ENCODE data around the gene KIF16B. TPM values are rescaled to one million over a fixed set of nuclear protein-coding genes. Genes with fewer than 3 reads are reported as not detected.
"Not testable (repeated sequence)": the region's sequence is repeated elsewhere in the genome, so short reads cannot be mapped to it uniquely, and the experiment has no call there.

Gene KIF16B
- total and polyA plus RNA-seq, 2 experiments from 2014 or later: 9.3 to 21.8 TPM

DNA sequence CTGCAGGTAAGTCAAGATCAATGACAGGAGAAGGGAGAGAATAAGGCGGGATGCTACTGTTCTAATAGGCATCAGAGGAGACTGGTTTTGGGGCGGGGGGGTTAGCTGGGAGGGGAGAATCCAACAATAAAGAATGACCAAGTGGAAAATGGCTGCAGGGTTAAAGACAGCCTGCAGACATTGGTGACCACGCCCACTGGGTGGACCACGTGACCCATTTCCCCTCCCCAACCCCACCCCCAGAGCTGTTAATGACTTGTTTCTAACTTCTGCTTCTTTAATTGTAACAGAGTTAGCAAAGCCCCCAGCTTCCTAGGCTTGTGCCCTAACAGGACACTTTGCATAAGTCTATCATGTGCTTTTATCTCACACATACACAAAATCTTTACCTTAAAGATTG, 344.5 kb downstream of the KIF16B start:
- Histone ChIP-seq H3K27ac (no peak overlapping the region), H3K9me3 (ENCODE audit: low read depth) (no peaks in the 10 kb centered on the region), H3K79me2 (no peaks in the 10 kb centered on the region), H4K20me1 (ENCODE audit: insufficient read depth, poor library complexity, severe bottlenecking) (no peaks in the 10 kb centered on the region), H3K9me2 (replicated peaks; ENCODE audit: insufficient read depth) (no peaks in the 10 kb centered on the region), H3K27me3 (no peaks in the 10 kb centered on the region), H3K4me1 (ENCODE audit: insufficient read depth) (no peaks in the 10 kb centered on the region), H3K36me3 (replicated peaks; ENCODE audit: insufficient read depth, low read depth) (no peaks in the 10 kb centered on the region), H3K4me3 (no peak overlapping the region), H3K4me2 (no peak overlapping the region), H2AFZ (no peak overlapping the region)
- no peak for DNase-seq (ENCODE audit: low spot score)
- 92% methylated on average over 2 of the region's 4 CpGs for WGBS (ENCODE audit: low lambda C conversion rate, missing lambda C conversion rate)
- TF ChIP-seq, protein P1, sequence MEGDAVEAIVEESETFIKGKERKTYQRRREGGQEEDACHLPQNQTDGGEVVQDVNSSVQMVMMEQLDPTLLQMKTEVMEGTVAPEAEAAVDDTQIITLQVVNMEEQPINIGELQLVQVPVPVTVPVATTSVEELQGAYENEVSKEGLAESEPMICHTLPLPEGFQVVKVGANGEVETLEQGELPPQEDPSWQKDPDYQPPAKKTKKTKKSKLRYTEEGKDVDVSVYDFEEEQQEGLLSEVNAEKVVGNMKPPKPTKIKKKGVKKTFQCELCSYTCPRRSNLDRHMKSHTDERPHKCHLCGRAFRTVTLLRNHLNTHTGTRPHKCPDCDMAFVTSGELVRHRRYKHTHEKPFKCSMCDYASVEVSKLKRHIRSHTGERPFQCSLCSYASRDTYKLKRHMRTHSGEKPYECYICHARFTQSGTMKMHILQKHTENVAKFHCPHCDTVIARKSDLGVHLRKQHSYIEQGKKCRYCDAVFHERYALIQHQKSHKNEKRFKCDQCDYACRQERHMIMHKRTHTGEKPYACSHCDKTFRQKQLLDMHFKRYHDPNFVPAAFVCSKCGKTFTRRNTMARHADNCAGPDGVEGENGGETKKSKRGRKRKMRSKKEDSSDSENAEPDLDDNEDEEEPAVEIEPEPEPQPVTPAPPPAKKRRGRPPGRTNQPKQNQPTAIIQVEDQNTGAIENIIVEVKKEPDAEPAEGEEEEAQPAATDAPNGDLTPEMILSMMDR (IDR thresholded peaks at IDR 0.05; ENCODE audit: poor library complexity): no peak
- TF ChIP-seq EZH2 (IDR thresholded peaks at IDR 0.05; ENCODE audit: borderline replicate concordance) (no peak), EZH2phosphoT487 (IDR thresholded peaks at IDR 0.05; ENCODE audit: low read depth, severe bottlenecking, unreplicated experiment) (no peak)

DNA sequence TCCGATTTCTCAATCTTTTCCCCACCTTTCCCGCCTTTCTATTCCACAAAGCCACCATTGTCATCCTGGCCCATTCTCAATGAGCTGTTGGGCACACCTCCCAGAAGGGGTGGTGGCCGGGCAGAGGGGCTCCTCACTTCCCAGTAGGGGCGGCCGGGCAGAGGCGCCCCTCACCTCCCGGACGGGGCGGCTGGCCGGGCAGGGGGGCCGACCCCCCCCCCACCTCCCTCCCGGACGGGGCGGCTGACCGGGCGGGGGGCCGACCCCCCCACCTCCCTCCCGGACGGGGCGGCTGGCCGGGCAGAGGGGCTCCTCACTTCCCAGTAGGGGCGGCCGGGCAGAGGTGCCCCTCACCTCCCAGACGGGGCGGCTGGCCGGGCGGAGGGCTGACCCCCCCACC, 346.3 kb downstream of the KIF16B start:
- not testable (repeated sequence) for H3K27ac ChIP-seq; H3K79me2 ChIP-seq; H3K27me3 ChIP-seq; H3K36me3 ChIP-seq (replicated peaks; ENCODE audit: insufficient read depth, low read depth); H3K4me3 ChIP-seq; DNase-seq (ENCODE audit: low spot score); H3K4me1 ChIP-seq (ENCODE audit: insufficient read depth); H3K9me3 ChIP-seq (ENCODE audit: low read depth); H4K20me1 ChIP-seq (ENCODE audit: insufficient read depth, poor library complexity, severe bottlenecking); H3K4me2 ChIP-seq; H2AFZ ChIP-seq; H3K9me2 ChIP-seq (replicated peaks; ENCODE audit: insufficient read depth)
- WGBS (ENCODE audit: low lambda C conversion rate, missing lambda C conversion rate): no CpG with 5 or more reads among the region's 27 CpGs

DNA sequence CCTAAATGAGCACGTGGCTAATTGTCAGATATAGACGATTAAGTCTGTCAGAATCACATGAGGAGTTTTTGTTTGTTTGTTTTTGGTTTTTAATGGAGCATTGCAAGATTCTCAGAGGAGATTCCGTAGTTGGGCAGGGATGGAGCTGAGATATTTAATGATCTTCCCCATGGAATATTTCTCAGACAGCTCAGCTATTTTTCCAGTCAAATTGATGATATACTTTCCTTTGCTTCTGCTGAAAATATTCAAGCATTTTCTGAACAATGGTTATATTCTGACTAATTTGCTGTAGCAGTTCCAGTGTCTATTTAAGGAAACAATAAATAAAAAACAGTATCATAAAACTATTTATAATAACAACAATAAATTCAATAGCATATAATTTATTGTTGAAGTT, 348.4 kb downstream of the KIF16B start:
- TF ChIP-seq EZH2phosphoT487 (IDR thresholded peaks at IDR 0.05; ENCODE audit: low read depth, severe bottlenecking, unreplicated experiment) (no peak), EZH2 (IDR thresholded peaks at IDR 0.05; ENCODE audit: borderline replicate concordance) (no peak)
- TF ChIP-seq, protein P1 (IDR thresholded peaks at IDR 0.05; ENCODE audit: poor library complexity): no peak
- 74% methylated on average over 3 of the region's 3 CpGs for WGBS (ENCODE audit: low lambda C conversion rate, missing lambda C conversion rate)
- no peak overlapping the region for H3K4me3 ChIP-seq

DNA sequence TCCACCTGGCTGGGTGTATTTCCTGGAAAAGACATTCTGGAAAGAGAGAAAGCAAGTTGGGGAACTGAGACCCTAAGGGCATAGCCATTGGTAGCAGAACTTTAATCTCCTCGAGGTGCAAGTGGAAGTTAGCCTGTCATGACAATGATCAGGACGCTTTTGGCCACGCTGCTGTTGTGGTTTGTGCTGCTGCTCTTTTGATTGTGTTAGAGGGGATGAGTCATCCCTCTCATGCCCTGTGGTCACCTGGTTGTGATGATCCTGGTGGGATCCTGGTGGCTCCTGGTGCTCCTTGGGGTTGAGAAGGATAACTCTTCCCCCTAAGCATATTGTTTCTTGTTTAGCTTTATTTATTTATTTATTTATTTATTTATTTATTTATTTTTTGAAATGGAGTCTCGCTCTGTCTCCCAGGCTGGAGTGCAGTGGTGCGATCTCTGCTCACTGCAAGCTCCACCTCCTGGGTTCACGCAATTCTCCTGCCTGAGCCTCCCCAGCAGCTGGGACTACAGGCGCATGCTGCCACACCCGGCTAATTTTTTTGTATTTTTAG, 350.3 kb downstream of the KIF16B start:
- TF ChIP-seq, protein P1 (IDR thresholded peaks at IDR 0.05; ENCODE audit: poor library complexity): no peak
- TF ChIP-seq EZH2phosphoT487 (IDR thresholded peaks at IDR 0.05; ENCODE audit: low read depth, severe bottlenecking, unreplicated experiment) (no peak), EZH2 (IDR thresholded peaks at IDR 0.05; ENCODE audit: borderline replicate concordance) (no peak)
- no peaks in the 10 kb centered on the region for H3K4me1 ChIP-seq (ENCODE audit: insufficient read depth)
- DNase-seq (ENCODE audit: low spot score): no peak
- no peak overlapping the region for H2AFZ ChIP-seq
- no peaks in the 10 kb centered on the region for H3K27me3 ChIP-seq
- H4K20me1 ChIP-seq (ENCODE audit: insufficient read depth, poor library complexity, severe bottlenecking): no peaks in the 10 kb centered on the region
- no peaks in the 10 kb centered on the region for H3K36me3 ChIP-seq (replicated peaks; ENCODE audit: insufficient read depth, low read depth)
- no peak overlapping the region for H3K4me3 ChIP-seq
- no peak overlapping the region for H3K4me2 ChIP-seq
- H3K9me2 ChIP-seq (replicated peaks; ENCODE audit: insufficient read depth): no peaks in the 10 kb centered on the region
- no peaks in the 10 kb centered on the region for H3K9me3 ChIP-seq (ENCODE audit: low read depth)
- no peaks in the 10 kb centered on the region for H3K79me2 ChIP-seq
- no peak overlapping the region for H3K27ac ChIP-seq
- 84% methylated on average over 8 of the region's 8 CpGs for WGBS (ENCODE audit: low lambda C conversion rate, missing lambda C conversion rate)

More for the DNA sequence above, 348.4 kb downstream of the KIF16B start:
- no peak overlapping the region for H3K4me2 ChIP-seq
- H3K9me2 ChIP-seq (replicated peaks; ENCODE audit: insufficient read depth): no peaks in the 10 kb centered on the region
- no peaks in the 10 kb centered on the region for H3K27me3 ChIP-seq
- H2AFZ ChIP-seq: no peak overlapping the region
- DNase-seq (ENCODE audit: low spot score): no peak
- H3K27ac ChIP-seq: no peak overlapping the region
- no peaks in the 10 kb centered on the region for H3K4me1 ChIP-seq (ENCODE audit: insufficient read depth)
- no peaks in the 10 kb centered on the region for H3K79me2 ChIP-seq
- H3K36me3 ChIP-seq (replicated peaks; ENCODE audit: insufficient read depth, low read depth): no peaks in the 10 kb centered on the region
- no peaks in the 10 kb centered on the region for H4K20me1 ChIP-seq (ENCODE audit: insufficient read depth, poor library complexity, severe bottlenecking)
- no peaks in the 10 kb centered on the region for H3K9me3 ChIP-seq (ENCODE audit: low read depth)

Other genes with a start within 250 kb of the KIF16B start
- 53.1 and 64.3 TPM in 2 replicates for gene SNRPB2, start 156.6 kb upstream of the KIF16B start, total RNA-seq
- 95.0 and 104 TPM in 2 replicates for gene SNRPB2, start 156.6 kb upstream of the KIF16B start, polyA plus RNA-seq
- 0.37 TPM in 1 of 2 replicates, not detected in the other for gene OTOR, start 174.9 kb upstream of the KIF16B start, total RNA-seq
- 0.61 TPM in 1 of 2 replicates, not detected in the other for gene OTOR, start 174.9 kb upstream of the KIF16B start, polyA plus RNA-seq

All from hepatocyte (in vitro differentiated cells).